Frontal cortex (tissue), 4 donors: ENCODE measurements around the gene POU4F2. TPM values are rescaled to one million over a fixed set of nuclear protein-coding genes. Genes with fewer than 3 reads are reported as not detected.
A peak's percentile ranks its signal among the peaks of the same experiment; 100 is the strongest.

Source experiments
- DNase-seq, 2 donors: peaks; one replicate each; pipeline ENCODE4 v3.0.0; 2012; ENCODE audit warnings: low spot score in 2 of 2
- FAIRE-seq: peaks from 2 replicates; lab custom pipeline; 2012; peaks lifted over from hg19 to GRCh38; lab: Jason Lieb, UNC
- total RNA-seq: library from RNA; depleted of rRNA; stranded (reverse); fragments of >200 nt; gene quantifications from one replicate; pipeline ENCODE4 v1.2.3, GENCODE V29; 2014
- donor health status: control.
- donor health status: control.
- donor health status: control.

POU4F2 gene
- total RNA-seq, result not detected

- FAIRE-seq (no peak), DNase-seq (peak; percentile 57 to 64)
These were observed at the start of gene POU4F2 for GRCh38 chr4:146638786-146639505. TSS of gene POU4F2 (plus strand) at chr4:146638893. CDS start at chr4:146639141, 248 bp downstream.

DNA sequence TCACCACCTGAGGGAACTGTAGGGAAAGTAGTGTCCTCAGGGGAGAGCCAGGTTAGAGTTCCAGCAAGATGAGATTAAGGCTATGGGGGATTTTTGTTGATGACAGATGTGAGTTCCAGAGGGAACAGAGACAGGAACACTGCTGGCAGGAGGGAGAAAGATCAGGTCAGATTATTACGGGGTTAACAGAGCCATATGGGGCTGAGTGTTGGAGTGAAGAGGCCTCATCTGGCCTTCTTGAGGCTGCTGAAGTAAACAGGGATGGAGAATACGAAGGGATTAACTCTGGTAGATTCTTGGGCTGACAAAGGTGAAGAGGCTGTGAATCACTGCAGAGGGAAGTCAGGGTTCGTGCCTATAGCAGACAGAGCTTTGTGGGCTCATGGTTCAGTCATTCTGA, 47.9 kb upstream of the POU4F2 start:
- DNase-seq, result no peak
- FAIRE-seq, result no peak

GRCh38 chr4:146592019-146592418, 46.7 kb upstream of the POU4F2 start:
- DNase-seq, result no peak
- no peak for FAIRE-seq

DNA sequence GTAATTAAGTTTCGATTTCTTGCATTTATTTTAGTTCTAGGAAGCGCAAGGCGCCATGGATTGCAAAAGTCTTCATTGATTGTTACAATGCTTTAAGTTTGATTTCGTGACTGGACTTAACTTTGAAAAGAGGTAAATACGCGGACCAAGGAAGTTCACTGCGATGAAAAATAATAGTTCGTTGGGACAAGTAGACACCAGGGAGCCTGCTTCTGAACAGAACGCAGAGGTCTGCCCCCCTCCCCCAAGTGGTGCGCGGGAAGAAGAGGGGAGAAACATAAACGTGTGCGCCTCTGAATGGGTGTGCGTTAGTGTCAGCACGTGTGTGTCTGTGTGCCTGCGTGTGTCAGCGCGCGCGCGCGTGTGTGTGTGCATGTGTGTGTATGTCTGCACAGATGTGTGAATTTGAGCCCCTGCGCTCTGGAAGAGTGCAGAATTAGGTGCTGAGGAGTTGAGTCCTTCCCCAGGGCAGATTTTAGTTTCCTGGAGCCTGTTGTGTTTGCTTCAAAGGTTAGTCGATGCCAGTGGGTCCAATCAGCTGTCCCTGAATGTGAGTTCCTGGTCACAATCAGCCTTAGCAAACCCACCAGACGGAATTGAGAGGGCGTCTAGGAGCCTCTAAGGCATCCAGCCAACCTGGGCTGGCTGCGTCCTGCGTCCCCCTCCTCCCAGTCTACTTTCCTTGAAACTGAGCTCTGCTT, 5.8 kb upstream of the POU4F2 start:
- FAIRE-seq (no peak), DNase-seq (no peak)

GRCh38 chr4:146633471-146633800, 5.3 kb upstream of the POU4F2 start:
- no peak for FAIRE-seq

GRCh38 chr4:146634825-146635224, 3.9 kb upstream of the POU4F2 start:
- FAIRE-seq (no peak), DNase-seq (no peak)

More at GRCh38 chr4:146633471-146633800, 5.3 kb upstream of the POU4F2 start:
- DNase-seq, result no peak

GRCh38 chr4:146637621-146638332, 916 bp upstream of the POU4F2 start:
- no peak for DNase-seq
- FAIRE-seq, result no peak

DNA sequence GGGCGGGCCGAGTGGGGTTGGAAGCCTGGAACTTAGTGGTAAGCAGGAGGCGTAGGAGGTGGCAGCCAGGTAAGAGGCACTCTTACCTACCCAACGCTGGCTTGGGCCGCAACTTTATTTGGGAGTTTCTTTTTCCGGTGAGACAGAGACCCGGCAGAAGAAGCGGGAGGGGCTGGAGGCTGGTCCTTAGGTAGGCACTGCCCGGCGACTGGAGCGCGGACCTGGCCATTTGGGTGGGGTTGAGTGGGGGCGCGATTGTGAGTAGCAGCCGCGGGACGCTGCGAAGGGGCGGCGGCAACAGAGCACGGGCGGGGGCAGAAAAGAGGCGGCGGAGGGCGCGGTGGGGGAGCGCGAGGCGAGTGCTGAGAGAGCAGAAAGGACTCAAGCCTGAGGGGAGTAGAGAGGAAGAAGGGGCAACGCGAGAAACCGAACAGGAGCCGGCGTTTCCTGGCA, 334 bp upstream of the POU4F2 start:
- no peak for DNase-seq
- FAIRE-seq, result no peak

GRCh38 chr4:146639506-146639932, 826 bp downstream of the POU4F2 start:
- DNase-seq, result no peak
- no peak for FAIRE-seq

DNA sequence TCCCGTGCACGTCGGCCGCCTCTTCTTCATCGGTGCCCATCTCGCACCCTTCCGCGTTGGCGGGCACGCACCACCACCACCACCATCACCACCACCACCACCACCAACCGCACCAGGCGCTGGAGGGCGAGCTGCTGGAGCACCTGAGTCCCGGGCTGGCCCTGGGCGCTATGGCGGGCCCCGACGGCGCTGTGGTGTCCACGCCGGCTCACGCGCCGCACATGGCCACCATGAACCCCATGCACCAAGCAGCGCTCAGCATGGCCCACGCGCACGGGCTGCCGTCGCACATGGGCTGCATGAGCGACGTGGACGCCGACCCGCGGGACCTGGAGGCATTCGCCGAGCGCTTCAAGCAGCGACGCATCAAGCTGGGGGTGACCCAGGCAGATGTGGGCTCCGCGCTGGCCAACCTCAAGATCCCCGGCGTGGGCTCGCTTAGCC, 1.4 kb downstream of the POU4F2 start:
- DNase-seq, result no peak
- no peak for FAIRE-seq

GRCh38 chr4:146640465-146641061, 1.9 kb downstream of the POU4F2 start:
- FAIRE-seq (no peak), DNase-seq (no peak)

DNA sequence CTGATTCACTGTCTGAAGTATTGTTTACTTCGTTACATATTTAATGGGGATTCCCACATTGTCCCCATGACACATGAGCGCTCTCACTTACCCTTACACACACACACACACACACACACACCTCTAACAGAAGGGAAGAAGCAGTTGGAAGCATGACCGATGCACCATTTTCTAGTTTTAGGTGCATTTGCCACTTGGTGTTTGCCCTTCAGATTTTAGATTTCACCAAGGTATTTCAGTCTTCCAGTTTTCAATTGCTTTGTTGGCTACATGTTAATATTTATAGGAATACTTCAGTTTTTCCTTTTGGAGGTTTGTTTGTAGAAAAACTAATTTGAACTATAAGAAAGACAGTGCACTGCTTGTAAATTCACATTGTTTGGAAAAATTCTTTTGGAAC, 3.1 kb downstream of the POU4F2 start:
- FAIRE-seq (no peak), DNase-seq (no peak)

- no peak for FAIRE-seq
- DNase-seq, result no peak
These were observed 5.2 kb downstream of the POU4F2 start for GRCh38 chr4:146643812-146644401.

GRCh38 chr4:146645921-146646320, 7.2 kb downstream of the POU4F2 start:
- FAIRE-seq (no peak), DNase-seq (no peak)

DNA sequence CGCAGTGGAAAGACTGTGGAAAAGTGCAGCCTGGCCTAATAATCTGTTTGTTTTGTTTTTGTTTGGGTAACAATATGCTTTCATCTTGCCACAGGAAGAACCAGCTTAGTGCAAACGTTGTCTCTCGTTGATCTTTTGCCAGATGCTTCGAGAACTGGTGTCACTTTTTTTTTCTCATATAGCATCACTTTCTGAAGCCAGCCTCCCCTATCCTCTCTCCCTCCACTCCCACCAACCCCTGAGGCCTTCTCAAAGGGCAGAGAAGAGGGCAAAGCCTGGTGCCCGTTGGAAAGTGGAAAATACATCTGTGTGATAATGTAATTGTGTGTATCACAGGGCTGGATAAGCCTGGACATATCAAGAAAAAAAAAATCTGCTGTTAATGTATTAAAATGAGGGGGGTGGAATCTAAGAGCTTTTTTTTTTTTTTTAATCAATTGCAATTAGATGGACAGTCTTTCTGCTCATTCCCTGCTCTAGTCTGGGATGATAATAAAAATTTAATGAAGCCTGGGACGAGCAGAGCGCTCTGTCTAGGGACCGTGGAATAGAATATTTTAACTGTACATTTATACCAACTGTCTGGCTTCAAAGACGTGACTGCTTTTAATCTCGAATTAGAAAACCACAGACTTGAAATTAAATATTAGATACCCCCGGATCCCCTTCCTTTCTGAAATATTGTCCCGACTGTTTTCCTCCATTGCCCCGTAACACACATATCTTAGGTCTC, 8.1 kb downstream of the POU4F2 start:
- no peak for FAIRE-seq
- DNase-seq, result no peak

DNA sequence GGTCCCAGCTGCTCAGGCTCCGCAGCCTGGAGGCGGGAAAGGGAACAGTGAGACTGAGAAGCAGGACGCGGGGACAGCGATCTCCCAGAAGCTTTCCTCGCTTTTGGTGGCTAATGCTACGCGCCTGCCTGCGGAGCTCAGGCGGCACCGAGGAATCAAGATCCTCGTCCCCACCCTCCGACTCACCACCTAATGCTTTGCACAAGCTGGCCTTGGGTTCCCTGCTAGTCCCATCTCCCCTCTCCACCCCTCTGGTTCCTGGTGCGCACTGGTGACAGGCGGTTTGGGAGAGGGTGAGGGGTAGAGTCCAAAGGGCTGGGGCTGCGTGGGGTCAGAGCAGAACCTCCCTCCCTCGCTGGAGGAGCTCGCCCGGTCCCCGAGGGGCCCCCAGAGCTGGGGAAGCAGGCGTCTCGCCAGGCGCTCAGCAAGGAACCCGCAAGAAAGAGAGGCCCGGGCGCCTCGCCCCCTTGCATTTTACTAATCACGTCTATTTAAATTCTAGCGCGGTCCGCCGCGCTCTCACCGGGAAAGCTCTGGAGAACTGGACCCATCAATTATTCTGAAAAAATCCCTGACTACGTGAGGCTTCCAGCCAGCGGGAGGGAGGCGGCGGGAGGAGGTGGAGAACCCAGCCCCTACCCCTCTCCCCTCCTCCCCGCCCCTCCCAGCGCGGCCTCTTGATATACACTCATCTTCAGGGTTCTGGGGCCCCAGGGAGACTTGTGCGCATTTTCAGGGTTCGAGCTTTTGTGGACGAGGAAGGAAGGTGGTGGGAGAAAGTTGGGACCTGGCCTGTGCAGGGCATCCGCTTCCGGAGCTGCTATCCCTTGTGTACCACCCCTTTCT, 9.1 kb downstream of the POU4F2 start:
- DNase-seq (no peak), FAIRE-seq (no peak)

DNA sequence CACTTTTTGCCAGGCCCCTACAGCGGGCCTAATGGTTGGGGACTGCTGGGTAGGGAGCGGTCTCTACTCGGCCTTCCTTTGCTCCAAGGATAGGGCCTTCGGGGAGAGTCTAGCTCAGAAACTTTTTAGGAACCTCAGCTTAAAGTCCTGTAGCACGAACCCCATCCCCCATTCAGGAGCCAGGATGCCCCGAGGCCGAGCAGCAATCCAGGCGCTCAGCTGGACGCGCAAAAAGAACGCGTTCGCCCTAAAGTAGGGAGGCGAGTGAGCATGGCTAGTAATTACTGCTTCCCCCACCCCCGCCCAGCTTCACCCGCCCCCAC, 9.7 kb downstream of the POU4F2 start:
- no peak for FAIRE-seq
- DNase-seq, result no peak

GRCh38 chr4:146649232-146649631, 10.5 kb downstream of the POU4F2 start:
- DNase-seq (no peak), FAIRE-seq (no peak)

DNA sequence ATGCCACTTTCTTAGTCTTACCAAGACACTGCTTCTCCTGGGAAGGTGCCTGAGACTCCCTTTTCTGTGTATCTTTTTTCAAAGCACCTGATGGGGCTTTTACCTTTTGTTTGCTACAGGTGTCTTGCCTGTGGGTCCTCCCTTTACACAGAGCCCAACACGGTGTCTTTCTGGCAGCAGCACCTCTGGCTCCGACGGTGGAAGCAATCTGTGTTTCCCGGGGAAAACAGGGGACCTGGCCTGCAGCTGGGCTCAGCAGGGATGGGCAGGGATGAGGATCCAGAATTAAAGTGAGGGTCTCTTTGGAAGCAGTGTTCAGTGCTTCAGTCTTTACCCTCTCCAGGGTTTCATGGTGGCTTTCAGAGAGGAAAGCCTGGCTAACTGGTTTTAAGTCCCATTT, 11.3 kb downstream of the POU4F2 start:
- no peak for FAIRE-seq

More for the DNA sequence above, 11.3 kb downstream of the POU4F2 start:
- DNase-seq, result no peak
